Endometrium (tissue), 2 donors: ENCODE measurements around the gene SDK1.

Experiments used
- FAIRE-seq: peaks from 2 replicates; lab custom pipeline; 2012; peaks lifted over from hg19 to GRCh38; lab: Jason Lieb, UNC
- donor health status: control.
- donor health status: control.

Gene SDK1

GRCh38 chr7:3806516-3806915 is 505.5 kb downstream of the SDK1 start:
- no peak for FAIRE-seq

GRCh38 chr7:3807824-3808223 is 506.8 kb downstream of the SDK1 start:
- FAIRE-seq = no peak

GRCh38 chr7:3821488-3821887 is 520.4 kb downstream of the SDK1 start:
- FAIRE-seq = no peak

GRCh38 chr7:3825491-3825890 is 524.4 kb downstream of the SDK1 start:
- no peak for FAIRE-seq

- no peak for FAIRE-seq
Observed at GRCh38 chr7:3832199-3832598, 531.1 kb downstream of the SDK1 start.

- FAIRE-seq = no peak
Observed at GRCh38 chr7:3835109-3835508, 534.1 kb downstream of the SDK1 start.

GRCh38 chr7:3836855-3837254 is 535.8 kb downstream of the SDK1 start:
- no peak for FAIRE-seq

- no peak for FAIRE-seq
Observed at GRCh38 chr7:3844540-3845151, 543.6 kb downstream of the SDK1 start.

GRCh38 chr7:3846738-3847137 is 545.7 kb downstream of the SDK1 start:
- no peak for FAIRE-seq

GRCh38 chr7:3847336-3847735 is 546.3 kb downstream of the SDK1 start:
- no peak for FAIRE-seq

- FAIRE-seq = no peak
Observed at GRCh38 chr7:3859431-3859830, 558.4 kb downstream of the SDK1 start.

GRCh38 chr7:3860932-3861331 is 559.9 kb downstream of the SDK1 start:
- no peak for FAIRE-seq

GRCh38 chr7:3861386-3861785 is 560.3 kb downstream of the SDK1 start:
- FAIRE-seq = no peak

GRCh38 chr7:3861941-3862340 is 560.9 kb downstream of the SDK1 start:
- FAIRE-seq = peak; percentile 96

GRCh38 chr7:3862774-3863173 is 561.7 kb downstream of the SDK1 start:
- FAIRE-seq = no peak

GRCh38 chr7:3866277-3866676 is 565.2 kb downstream of the SDK1 start:
- no peak for FAIRE-seq

GRCh38 chr7:3867863-3868262 is 566.8 kb downstream of the SDK1 start:
- no peak for FAIRE-seq

- no peak for FAIRE-seq
Observed at GRCh38 chr7:3879355-3880075, 578.5 kb downstream of the SDK1 start.

- FAIRE-seq = no peak
Observed at GRCh38 chr7:3880228-3880987, 579.4 kb downstream of the SDK1 start.

- FAIRE-seq = no peak
Observed at GRCh38 chr7:3882782-3883181, 581.7 kb downstream of the SDK1 start.

GRCh38 chr7:3884543-3884942 is 583.5 kb downstream of the SDK1 start:
- FAIRE-seq = no peak

- FAIRE-seq = no peak
Observed at GRCh38 chr7:3887096-3887690, 586.1 kb downstream of the SDK1 start.

- no peak for FAIRE-seq
Observed at GRCh38 chr7:3888096-3888495, 587.0 kb downstream of the SDK1 start.
